Thyroid gland (tissue), 4 donors: ENCODE measurements around the gene MASP1.

Source experiments
- CTCF ChIP-seq, 6 experiments: fragments of 200-600 bp in 3 of 6; fragments of 450-650 bp in 3 of 6; sonication (generic) in 3 of 6; IDR thresholded peaks; one replicate each; pipeline ENCODE4 v1.5.1; 2016 to 2019; ENCODE audit warnings: antibody characterized with exemption in 6 of 6, mild to moderate bottlenecking in 2 of 6, inconsistent platforms in 1 of 6, moderate library complexity in 1 of 6
- POLR2A ChIP-seq, 2 donors: fragments of 450-650 bp; IDR thresholded peaks; one replicate each; pipeline ENCODE4 v1.6.1; 2017; ENCODE audit warnings: antibody characterized with exemption in 2 of 2, mild to moderate bottlenecking in 2 of 2, moderate library complexity in 1 of 2

GRCh38 chr3:187315872-187316271 lies 24.3 kb upstream of the MASP1 start:
- TF ChIP-seq POLR2A (IDR thresholded peaks at IDR 0.05), result no peak
- no peak for TF ChIP-seq CTCF (IDR thresholded peaks at IDR 0.05)
